SU-DHL-6 (cell line): ENCODE data around the gene ACP6.

ENCODE experiments used
- H2AFZ ChIP-seq: fragments of 200-600 bp; sonication (generic); 2 replicates; pipeline ENCODE4 v1.6.1; 2014; ENCODE audit warnings: low read depth, mild to moderate bottlenecking, moderate library complexity, mixed read lengths, antibody characterized with exemption, low read length; ENCODE audit not compliant: severe bottlenecking
- H3F3A ChIP-seq: fragments of 200-600 bp; shearing (Covaris generic); 2 replicates; pipeline ENCODE4 v1.6.0; 2016; ENCODE audit warnings: antibody characterized with exemption, mild to moderate bottlenecking; ENCODE audit not compliant: insufficient read depth
- H3K27ac ChIP-seq: fragments of 200-600 bp; sonication (generic); 2 replicates; pipeline ENCODE4 v1.5.1; 2016; ENCODE audit warnings: low read depth, mild to moderate bottlenecking, low read length, moderate library complexity, mixed read lengths
- H3K27me3 ChIP-seq: fragments of 200-600 bp; sonication (generic), shearing (Covaris generic); 2 replicates; pipeline ENCODE4 v1.6.0; 2014; ENCODE audit warnings: mild to moderate bottlenecking, low read length
- H3K36me3 ChIP-seq: fragments of 200-600 bp; sonication (generic); 2 replicates; pipeline ENCODE4 v1.6.1; 2014; ENCODE audit warnings: mild to moderate bottlenecking, low read length, mixed read lengths
- H3K4me2 ChIP-seq: fragments of 300-600, 200-600 bp; shearing (Covaris generic), sonication (generic); 2 replicates; pipeline ENCODE4 v1.6.0; 2014; ENCODE audit warnings: low read length, low read depth, mild to moderate bottlenecking; ENCODE audit not compliant: poor library complexity, severe bottlenecking
- H3K4me3 ChIP-seq: fragments of 200-600 bp; sonication (generic); 2 replicates; pipeline ENCODE4 v1.5.1; 2014; ENCODE audit warnings: antibody characterized with exemption, low read length, mild to moderate bottlenecking, mixed read lengths; ENCODE audit not compliant: insufficient read depth, poor library complexity, severe bottlenecking
- H3K79me2 ChIP-seq: fragments of 200-600 bp; sonication (generic); 2 replicates; pipeline ENCODE4 v1.6.1; 2014; ENCODE audit warnings: mild to moderate bottlenecking, low read length, moderate library complexity; ENCODE audit not compliant: insufficient read depth
- H3K9ac ChIP-seq: fragments of 200-600 bp; sonication (generic); 2 replicates; pipeline ENCODE4 v1.7.0; 2014; ENCODE audit warnings: mild to moderate bottlenecking, low read length
- H3K9me2 ChIP-seq: fragments of 200-600 bp; sonication (generic); replicated peaks from 2 replicates; pipeline ENCODE4 v1.6.1; 2014; ENCODE audit warnings: low read length; ENCODE audit not compliant: insufficient read depth
- H3K9me3 ChIP-seq: fragments of 200-600 bp; sonication (generic); 2 replicates; pipeline ENCODE4 v1.6.1; 2014; ENCODE audit warnings: low read length, mixed read lengths; ENCODE audit not compliant: insufficient read depth
- H4K20me1 ChIP-seq: fragments of 200-600 bp; sonication (generic); 2 replicates; pipeline ENCODE4 v1.6.1; 2014; ENCODE audit warnings: low read depth, mild to moderate bottlenecking, antibody characterized with exemption, low read length, moderate library complexity, mixed read lengths
- CTCF ChIP-seq: fragments of 200-600 bp; sonication (generic); IDR thresholded peaks from one replicate; pipeline ENCODE4 v1.5.1; 2017; ENCODE audit warnings: antibody characterized with exemption, mild to moderate bottlenecking, low read length, moderate library complexity; ENCODE audit not compliant: insufficient read depth, poor library complexity, severe bottlenecking
- EZH2phosphoT487 ChIP-seq: fragments of 200-600 bp; sonication (generic), shearing (Covaris generic); conservative IDR thresholded peaks from 2 replicates; pipeline ENCODE4 v1.6.1; 2018; ENCODE audit warnings: mild to moderate bottlenecking, antibody characterized with exemption, low read length, moderate library complexity, mixed read lengths

The ACP6 gene

GRCh38 chr1:147625362-147625995 lies 44.8 kb downstream of the ACP6 start:
- Histone ChIP-seq H3K79me2 (no peaks in the 10 kb centered on the region), H3K4me3 (no peak overlapping the region), H2AFZ (no peak overlapping the region), H3K27ac (no peak overlapping the region), H3K9me2 (no peaks in the 10 kb centered on the region), H3K9ac (no peak overlapping the region), H3K36me3 (no peaks in the 10 kb centered on the region), H4K20me1 (no peaks in the 10 kb centered on the region), H3K27me3 (no peaks in the 10 kb centered on the region), H3F3A (no peaks in the 10 kb centered on the region), H3K9me3 (no peaks in the 10 kb centered on the region), H3K4me2 (no peak overlapping the region)
- TF ChIP-seq EZH2phosphoT487: no peak
- no peak for TF ChIP-seq CTCF

GRCh38 chr1:147624529-147624928 lies 45.8 kb downstream of the ACP6 start:
- Histone ChIP-seq H3K27me3 (no peaks in the 10 kb centered on the region), H3K9ac (no peak overlapping the region), H3F3A (no peaks in the 10 kb centered on the region), H3K27ac (no peak overlapping the region), H4K20me1 (no peaks in the 10 kb centered on the region), H3K9me3 (no peaks in the 10 kb centered on the region), H3K79me2 (no peaks in the 10 kb centered on the region), H2AFZ (no peak overlapping the region), H3K36me3 (no peaks in the 10 kb centered on the region), H3K4me3 (no peak overlapping the region), H3K9me2 (no peaks in the 10 kb centered on the region), H3K4me2 (no peak overlapping the region)
- no peak for TF ChIP-seq EZH2phosphoT487
- TF ChIP-seq CTCF: no peak

DNA sequence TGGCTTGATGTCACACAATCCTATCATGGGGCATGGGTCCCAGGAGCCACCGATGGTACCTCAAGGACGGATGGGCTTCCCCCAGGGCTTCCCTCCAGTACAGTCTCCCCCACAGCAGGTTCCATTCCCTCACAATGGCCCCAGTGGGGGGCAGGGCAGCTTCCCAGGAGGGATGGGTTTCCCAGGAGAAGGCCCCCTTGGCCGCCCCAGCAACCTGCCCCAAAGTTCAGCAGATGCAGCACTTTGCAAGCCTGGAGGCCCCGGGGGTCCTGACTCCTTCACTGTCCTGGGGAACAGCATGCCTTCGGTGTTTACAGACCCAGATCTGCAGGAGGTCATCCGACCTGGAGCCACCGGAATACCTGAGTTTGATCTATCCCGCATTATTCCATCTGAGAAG lies 46.3 kb downstream of the ACP6 start:
- Histone ChIP-seq H3K27ac (no peak overlapping the region), H3K36me3 (no peaks in the 10 kb centered on the region), H3K9me2 (no peaks in the 10 kb centered on the region), H3K9me3 (no peaks in the 10 kb centered on the region), H3K9ac (no peak overlapping the region), H3F3A (no peaks in the 10 kb centered on the region), H4K20me1 (no peaks in the 10 kb centered on the region), H3K79me2 (no peaks in the 10 kb centered on the region), H3K4me2 (no peak overlapping the region), H2AFZ (no peak overlapping the region), H3K27me3 (no peaks in the 10 kb centered on the region), H3K4me3 (no peak overlapping the region)
- no peak for TF ChIP-seq CTCF
- TF ChIP-seq EZH2phosphoT487: no peak
